Measurements from ENCODE around the gene FAM3A.

Gene FAM3A

GRCh38 chrX:154478728-154479622 lies 37.1 kb downstream of the FAM3A start, which contains the start of gene LAGE3 (continued):
- TF ChIP-seq ZBTB10 (tag by site-specific recombination; IDR thresholded peaks at IDR 0.05) (0 out of 2 replicates have a peak, but pooled peaks have one; percentile 39), HIC1 (tag by site-specific recombination; IDR thresholded peaks at IDR 0.05) (0 out of 2 replicates have a peak, but pooled peaks have one; percentile 25), ZNF76 (tag by site-specific recombination; IDR thresholded peaks at IDR 0.05; ENCODE audit: borderline replicate concordance, low read depth) (0 out of 2 replicates have a peak, but pooled peaks have one; percentile 60), PBX3 (CRISPR knock-in tag; IDR thresholded peaks at IDR 0.05) (peak; percentile 8; the same call in 1 of the 2 replicates), ZNF138 (tag by site-specific recombination; IDR thresholded peaks at IDR 0.05; ENCODE audit: borderline replicate concordance) (no peak), PRDM10 (tag by site-specific recombination; IDR thresholded peaks at IDR 0.05) (peak; percentile 24; the same call in 1 of the 2 replicates), BCL11B (tag by site-specific recombination; IDR thresholded peaks at IDR 0.05; ENCODE audit: low read depth) (peak; percentile 89), ZBTB8A (tag by site-specific recombination; IDR thresholded peaks at IDR 0.05) (peak; percentile 58), KLF9 (tag by site-specific recombination; IDR thresholded peaks at IDR 0.05; ENCODE audit: low read depth) (peak; percentile 69), ZIC2 (tag by site-specific recombination; IDR thresholded peaks at IDR 0.05) (peak; percentile 95), ZNF513 (tag by site-specific recombination; IDR thresholded peaks at IDR 0.05) (no peak), KLF17 (tag by site-specific recombination; IDR thresholded peaks at IDR 0.05) (0 out of 2 replicates have a peak, but pooled peaks have one; percentile 46), ZNF600 (tag by site-specific recombination; IDR thresholded peaks at IDR 0.05) (peak; percentile 52), ZNF596 (tag by site-specific recombination; IDR thresholded peaks at IDR 0.05) (0 out of 2 replicates have a peak, but pooled peaks have one; percentile 38), ZNF398 (tag by site-specific recombination; IDR thresholded peaks at IDR 0.05) (no peak), KLF7 (tag by site-specific recombination; IDR thresholded peaks at IDR 0.05; ENCODE audit: borderline replicate concordance) (peak; percentile 15; the same call in 1 of the 2 replicates), ZNF549 (tag by site-specific recombination; IDR thresholded peaks at IDR 0.05) (no peak), ZNF274 (IDR thresholded peaks at IDR 0.05; ENCODE audit: low read length) (no peak), ZNF274 (tag by site-specific recombination; IDR thresholded peaks at IDR 0.05; ENCODE audit: borderline replicate concordance) (no peak), ZSCAN5A (tag by site-specific recombination; IDR thresholded peaks at IDR 0.05) (no peak), FEZF1 (tag by site-specific recombination; IDR thresholded peaks at IDR 0.05) (peak; percentile 35)

Measured in HEK293 (cell line).